ENCODE results near the gene GUCY1A2. TPM values are rescaled to one million over a fixed set of nuclear protein-coding genes. Genes with fewer than 3 reads are reported as not detected.
A peak's percentile ranks its signal among the peaks of the same experiment; 100 is the strongest.

The GUCY1A2 gene
- total RNA-seq, 1 experiment from 2014 or later = 5.4 TPM

GRCh38 chr11:107020594-107020993 lies 2.3 kb upstream of the GUCY1A2 start:
- no peaks in the 10 kb centered on the region for H3K36me3 ChIP-seq (ENCODE audit: insufficient read depth, low read length, poor library complexity, severe bottlenecking)
- TF ChIP-seq CTCF (conservative IDR thresholded peaks at IDR 0.05; ENCODE audit: low read depth, low read length) (no peak), EZH2 (IDR thresholded peaks at IDR 0.05; ENCODE audit: borderline replicate concordance, low read depth, low read length, poor library complexity, severe bottlenecking) (no peak)
- no peak for DNase-seq (ENCODE audit: low spot score)
- no peak overlapping the region for H3K27ac ChIP-seq (ENCODE audit: low read depth, low read length, poor library complexity, severe bottlenecking)
- peaks cover 7% of the 10 kb centered on the region for H3K4me1 ChIP-seq (ENCODE audit: insufficient read depth, low read length, poor library complexity, severe bottlenecking)
- H3K4me3 ChIP-seq (ENCODE audit: low read depth, low read length, poor library complexity, severe bottlenecking) = no peak overlapping the region
- H3K9me3 ChIP-seq (ENCODE audit: low read depth, low read length, poor library complexity, severe bottlenecking) = no peaks in the 10 kb centered on the region
- no TSS peak for BruUV-seq (replicated peaks)
- CTCF ChIA-PET = no interaction called here
- intact Hi-C loops (cut with micrococcal nuclease; ENCODE audit: unreplicated experiment) = no loop called here
- POLR2A ChIA-PET (ENCODE audit: low non-redundant PET) = no interaction called here
- H3K27me3 ChIP-seq (replicated peaks; ENCODE audit: insufficient read depth, low read depth, low read length, poor library complexity) = peaks cover 42% of the 10 kb centered on the region

- Histone ChIP-seq H3K4me3 (ENCODE audit: low read depth, low read length, poor library complexity, severe bottlenecking) (peak overlapping the region; percentile 69), H3K9me3 (ENCODE audit: low read depth, low read length, poor library complexity, severe bottlenecking) (no peaks in the 10 kb centered on the region), H3K36me3 (ENCODE audit: insufficient read depth, low read length, poor library complexity, severe bottlenecking) (no peaks in the 10 kb centered on the region), H3K27ac (ENCODE audit: low read depth, low read length, poor library complexity, severe bottlenecking) (no peak overlapping the region), H3K27me3 (replicated peaks; ENCODE audit: insufficient read depth, low read depth, low read length, poor library complexity) (peaks cover 42% of the 10 kb centered on the region), H3K4me1 (ENCODE audit: insufficient read depth, low read length, poor library complexity, severe bottlenecking) (peaks cover 14% of the 10 kb centered on the region)
- BruUV-seq (replicated peaks) = no TSS peak
- TF ChIP-seq EZH2 (IDR thresholded peaks at IDR 0.05; ENCODE audit: borderline replicate concordance, low read depth, low read length, poor library complexity, severe bottlenecking) (no peak), CTCF (conservative IDR thresholded peaks at IDR 0.05; ENCODE audit: low read depth, low read length) (no peak)
- ChIA-PET POLR2A (ENCODE audit: low non-redundant PET) (no interaction called here), CTCF (interaction anchor here (0.6 to 1.0 kb wide), 2 partner anchors 296 to 461 kb away, joined by 3 to 5 read pairs; no protein-coding TSS in a partner anchor)
- DNase-seq (ENCODE audit: low spot score) = peak; percentile 78
- intact Hi-C loops (cut with micrococcal nuclease; ENCODE audit: unreplicated experiment) = loop anchor here (5.0 kb wide), 1 partner anchor 167 kb away; no protein-coding TSS in a partner anchor
Measured at GRCh38 chr11:107018902-107019493, 722 bp upstream of the GUCY1A2 start.

- CTCF ChIA-PET = interaction anchor here (1.0 kb wide), 1 partner anchor 866 kb away, joined by 5 read pairs; no protein-coding TSS in a partner anchor
Measured at GRCh38 chr11:107017433-107018218, 650 bp downstream of the GUCY1A2 start.

More at GRCh38 chr11:107017433-107018218, 650 bp downstream of the GUCY1A2 start:
- intact Hi-C loops (cut with micrococcal nuclease; ENCODE audit: unreplicated experiment) = loop anchor here (1.0 to 5.0 kb wide), 2 partner anchors 165 to 296 kb away; no protein-coding TSS in a partner anchor
- Histone ChIP-seq H3K36me3 (ENCODE audit: insufficient read depth, low read length, poor library complexity, severe bottlenecking) (no peaks in the 10 kb centered on the region), H3K4me1 (ENCODE audit: insufficient read depth, low read length, poor library complexity, severe bottlenecking) (peaks cover 16% of the 10 kb centered on the region), H3K27me3 (replicated peaks; ENCODE audit: insufficient read depth, low read depth, low read length, poor library complexity) (peaks cover 39% of the 10 kb centered on the region), H3K27ac (ENCODE audit: low read depth, low read length, poor library complexity, severe bottlenecking) (no peak overlapping the region), H3K4me3 (ENCODE audit: low read depth, low read length, poor library complexity, severe bottlenecking) (peak overlapping the region; percentile 69), H3K9me3 (ENCODE audit: low read depth, low read length, poor library complexity, severe bottlenecking) (no peaks in the 10 kb centered on the region)
- no peak for TF ChIP-seq EZH2 (IDR thresholded peaks at IDR 0.05; ENCODE audit: borderline replicate concordance, low read depth, low read length, poor library complexity, severe bottlenecking)
- TF ChIP-seq CTCF (conservative IDR thresholded peaks at IDR 0.05; ENCODE audit: low read depth, low read length) = peak; percentile 90
- POLR2A ChIA-PET (ENCODE audit: low non-redundant PET) = no interaction called here
- no TSS peak for BruUV-seq (replicated peaks)
- DNase-seq (ENCODE audit: low spot score) = peak; percentile 88
